ENCODE results near the gene STOX1.
"Not testable (repeated sequence)": the region's sequence is repeated elsewhere in the genome, so short reads cannot be mapped to it uniquely, and the experiment has no call there.

STOX1 gene

GRCh38 chr10:68826764-68827591 is at the start of gene STOX1:
Gene STOX1 (plus strand): TSS chr10:68827531. CDS start chr10:68827624, 93 bp downstream.
- peak; percentile 87 for DNase-seq (ENCODE audit: low spot score)

GRCh38 chr10:68781613-68782574 is 45.4 kb upstream of the STOX1 start:
- no peak for DNase-seq (ENCODE audit: low spot score)

- no peak for DNase-seq (ENCODE audit: low spot score)
These were observed 42.9 kb upstream of the STOX1 start for GRCh38 chr10:68784476-68784875.

- no peak for DNase-seq (ENCODE audit: low spot score)
These were observed 39.5 kb upstream of the STOX1 start for GRCh38 chr10:68787813-68788212.

- no peak for DNase-seq (ENCODE audit: low spot score)
These were observed 36.9 kb upstream of the STOX1 start for GRCh38 chr10:68790476-68790875.

- no peak for DNase-seq (ENCODE audit: low spot score)
These were observed 35.2 kb upstream of the STOX1 start for GRCh38 chr10:68792115-68792514.

- no peak for DNase-seq (ENCODE audit: low spot score)
These were observed 31.3 kb upstream of the STOX1 start for GRCh38 chr10:68795886-68796532.

GRCh38 chr10:68796605-68797004 is 30.7 kb upstream of the STOX1 start:
- peak; percentile 16 for DNase-seq (ENCODE audit: low spot score)

- peak; percentile 20 for DNase-seq (ENCODE audit: low spot score)
These were observed 27.1 kb upstream of the STOX1 start for GRCh38 chr10:68800211-68800610.

GRCh38 chr10:68804692-68805091 is 22.6 kb upstream of the STOX1 start:
- DNase-seq (ENCODE audit: low spot score) = no peak

GRCh38 chr10:68810830-68811229 is 16.5 kb upstream of the STOX1 start:
- not testable (repeated sequence) for DNase-seq (ENCODE audit: low spot score)

GRCh38 chr10:68811314-68812009 is 15.9 kb upstream of the STOX1 start:
- DNase-seq (ENCODE audit: low spot score) = no peak

- no peak for DNase-seq (ENCODE audit: low spot score)
These were observed 14.9 kb upstream of the STOX1 start for GRCh38 chr10:68812420-68812819.

GRCh38 chr10:68813559-68813958 is 13.8 kb upstream of the STOX1 start:
- no peak for DNase-seq (ENCODE audit: low spot score)

GRCh38 chr10:68816796-68817412 is 10.4 kb upstream of the STOX1 start:
- DNase-seq (ENCODE audit: low spot score) = no peak

GRCh38 chr10:68820359-68820758 is 7.0 kb upstream of the STOX1 start:
- not testable (repeated sequence) for DNase-seq (ENCODE audit: low spot score)

- not testable (repeated sequence) for DNase-seq (ENCODE audit: low spot score)
These were observed 4.7 kb upstream of the STOX1 start for GRCh38 chr10:68822626-68823025.

GRCh38 chr10:68827592-68827959 is 245 bp downstream of the STOX1 start:
- DNase-seq (ENCODE audit: low spot score) = not testable (repeated sequence)

- not testable (repeated sequence) for DNase-seq (ENCODE audit: low spot score)
These were observed 811 bp downstream of the STOX1 start for GRCh38 chr10:68828083-68828601.

GRCh38 chr10:68828833-68829232 is 1.5 kb downstream of the STOX1 start:
- DNase-seq (ENCODE audit: low spot score) = no peak

- DNase-seq (ENCODE audit: low spot score) = no peak
These were observed 2.2 kb downstream of the STOX1 start for GRCh38 chr10:68829521-68829920.

All from AG20443 (cell line).